GM04503 (cell line): ENCODE measurements around the gene C4orf54.

Experiments used
- DNase-seq: peaks from one replicate; pipeline ENCODE4 v3.0.0-alpha.2; 2012; ENCODE audit warnings: low read depth

Gene C4orf54

DNA sequence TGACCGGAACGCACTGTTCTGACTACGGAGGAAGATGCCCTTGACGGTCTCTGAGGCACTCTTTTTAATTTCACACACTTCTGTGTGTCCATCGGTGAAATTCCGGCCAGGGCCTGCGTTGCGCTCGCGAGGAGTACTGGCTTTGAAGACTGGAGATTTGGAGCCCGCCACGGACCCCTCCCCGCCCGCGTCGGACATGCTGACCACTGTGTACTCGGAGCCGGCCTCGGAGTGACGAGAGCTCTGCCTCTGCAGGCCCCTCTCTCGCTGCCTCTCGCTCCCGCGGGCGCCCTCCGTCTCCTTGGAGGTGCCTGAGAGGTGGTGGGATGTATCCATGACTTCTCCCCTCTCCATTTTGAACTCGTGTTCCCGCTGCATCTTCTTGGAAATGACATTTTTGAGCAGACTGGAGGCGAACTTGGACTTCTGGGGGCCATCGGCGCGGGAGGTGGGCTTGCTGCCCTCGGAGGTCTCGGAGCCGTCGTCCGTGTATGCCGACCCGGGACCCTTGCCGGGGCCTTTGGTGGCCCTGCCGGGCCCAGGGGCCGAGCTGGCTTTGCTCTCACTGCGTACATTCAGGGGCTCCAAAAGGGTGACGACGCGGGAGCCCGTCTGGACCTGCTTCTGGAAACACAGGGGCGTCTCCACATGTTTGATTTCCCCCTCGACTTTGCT lies 5.7 kb downstream of the C4orf54 start:
- DNase-seq, result no peak

DNA sequence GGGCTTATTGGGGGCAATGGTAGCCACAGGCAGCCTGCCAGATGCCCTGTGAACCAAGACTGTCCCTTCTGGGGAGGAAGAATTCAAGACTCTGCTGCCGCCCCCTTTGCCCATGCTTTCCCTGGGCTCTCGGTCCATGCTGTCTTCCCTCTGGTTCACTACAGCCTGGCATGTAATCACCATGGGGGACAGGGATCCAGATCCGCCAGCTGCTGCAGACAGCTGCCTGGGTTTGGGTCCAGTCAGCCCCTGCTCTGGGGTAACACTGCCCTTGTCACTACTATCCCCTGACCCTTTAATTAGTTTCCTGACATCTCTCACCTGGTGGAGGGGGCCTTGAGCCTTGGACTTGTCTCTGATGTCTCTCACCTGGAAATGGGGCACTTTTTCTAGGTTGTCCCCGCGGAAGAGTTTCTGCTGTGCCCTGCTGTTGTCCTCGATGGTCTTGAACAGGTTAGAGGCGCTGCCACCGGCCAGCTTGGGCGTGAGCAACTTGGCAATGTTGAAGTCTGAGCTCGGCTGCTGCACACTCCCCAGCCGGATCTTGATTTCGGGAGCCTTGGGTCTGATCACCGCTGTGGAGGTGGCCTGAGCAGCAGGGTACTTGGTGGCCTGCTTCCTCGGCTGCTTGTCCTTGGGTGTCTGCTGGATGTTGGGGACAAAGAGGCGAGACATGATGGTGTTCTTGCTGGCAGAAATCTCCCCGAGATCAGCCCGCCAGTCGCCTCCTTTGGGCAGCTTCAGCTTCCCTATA lies 6.4 kb downstream of the C4orf54 start:
- no peak for DNase-seq

GRCh38 chr4:99649778-99650177 lies 7.8 kb downstream of the C4orf54 start:
- DNase-seq, result no peak

- DNase-seq, result no peak
These were observed 8.4 kb downstream of the C4orf54 start for GRCh38 chr4:99649208-99649607.

DNA sequence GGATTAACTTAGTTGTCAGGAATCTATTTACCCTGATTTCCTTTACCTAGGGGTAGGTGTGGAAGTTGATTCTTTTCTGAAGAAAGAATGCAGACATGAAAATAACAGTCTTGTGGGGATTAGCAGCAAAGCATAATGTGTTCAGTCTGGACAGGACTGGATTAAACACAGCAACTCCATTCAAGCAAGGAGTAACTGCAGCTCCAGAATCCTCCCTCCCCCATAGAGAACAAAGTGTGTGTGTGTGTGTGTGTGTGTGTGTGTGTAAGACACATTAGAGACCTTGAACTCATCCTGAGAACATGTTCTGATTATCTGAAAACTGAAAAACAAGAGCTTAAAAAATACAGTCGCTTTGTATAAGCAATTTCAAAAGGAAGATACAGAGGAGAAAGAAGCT lies 9.3 kb downstream of the C4orf54 start:
- no peak for DNase-seq

DNA sequence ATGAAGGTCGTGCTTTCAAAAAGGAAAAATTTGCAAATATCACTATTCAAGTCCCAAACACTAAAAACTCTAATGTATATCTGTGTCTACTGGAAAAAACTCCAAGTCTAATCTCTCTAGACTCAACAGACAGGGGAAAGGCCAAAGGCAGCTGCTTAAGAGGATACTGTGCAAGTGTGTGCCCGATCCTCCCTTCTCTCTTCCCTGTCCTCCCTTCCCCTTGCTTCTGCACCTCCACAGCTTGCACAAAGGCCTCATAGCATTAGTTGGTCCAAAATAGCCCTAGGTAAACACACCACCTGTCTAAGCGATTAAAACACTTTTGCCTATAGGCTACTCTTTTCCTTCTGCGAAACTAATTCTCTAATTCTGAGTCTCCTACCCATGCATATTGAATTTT lies 10.6 kb downstream of the C4orf54 start:
- DNase-seq, result no peak

- no peak for DNase-seq
These were observed 12.0 kb downstream of the C4orf54 start for GRCh38 chr4:99645638-99646037.

- DNase-seq, result no peak
These were observed 12.6 kb downstream of the C4orf54 start for GRCh38 chr4:99645036-99645435.

DNA sequence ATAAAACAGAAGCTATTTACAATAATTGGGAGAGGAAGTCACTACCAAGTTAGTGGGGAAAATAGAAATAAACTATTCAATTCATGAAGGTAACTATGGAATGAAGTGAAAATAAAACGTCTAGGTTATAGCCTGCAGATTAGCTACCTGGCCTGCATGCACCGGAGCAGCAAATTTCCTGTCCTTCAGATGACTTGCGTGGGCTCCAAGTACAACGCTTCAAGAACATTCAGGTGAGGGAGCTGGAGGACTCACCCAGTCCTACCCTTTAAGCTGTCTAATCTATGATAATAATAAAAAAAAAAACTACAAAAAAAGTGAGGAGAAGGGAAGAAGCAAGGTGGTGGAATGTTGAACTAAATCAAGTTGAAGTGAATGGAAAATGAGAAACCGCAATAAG lies 13.2 kb downstream of the C4orf54 start:
- no peak for DNase-seq

DNA sequence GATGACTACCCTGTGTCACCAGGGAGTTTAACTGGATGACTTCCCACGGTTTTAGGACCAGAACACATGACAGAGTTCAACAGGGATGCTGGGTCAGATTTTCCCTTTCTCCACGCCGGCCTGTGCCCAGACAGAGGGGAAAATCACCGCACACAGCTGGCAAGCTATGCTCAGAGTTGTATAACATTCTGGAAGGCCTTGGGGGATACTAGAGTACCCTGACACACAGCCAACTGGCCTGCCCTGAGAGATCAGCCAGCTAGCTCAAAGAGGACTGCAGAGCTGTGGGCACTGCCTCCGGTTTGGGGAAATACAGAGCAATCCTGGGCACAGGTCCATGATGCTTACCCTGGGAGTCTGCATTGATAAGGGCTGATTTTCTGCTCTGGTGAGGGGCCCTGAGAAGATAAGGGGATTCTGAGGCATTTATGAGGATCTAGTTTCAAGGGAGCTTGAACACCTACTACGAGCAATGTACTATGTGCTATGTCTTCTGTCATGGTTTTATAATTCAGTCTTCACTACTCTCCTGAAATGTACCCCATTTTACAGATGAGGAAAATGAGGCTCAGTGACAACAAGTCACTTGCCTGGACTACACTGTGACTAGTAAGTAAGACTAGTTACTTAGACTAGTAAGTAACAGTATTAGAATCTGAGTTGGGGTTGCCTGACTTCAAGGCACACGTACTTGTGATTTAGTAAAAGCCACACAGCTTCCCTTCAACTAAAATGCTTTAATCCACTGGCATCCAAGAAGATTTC lies 14.7 kb downstream of the C4orf54 start:
- DNase-seq, result no peak

DNA sequence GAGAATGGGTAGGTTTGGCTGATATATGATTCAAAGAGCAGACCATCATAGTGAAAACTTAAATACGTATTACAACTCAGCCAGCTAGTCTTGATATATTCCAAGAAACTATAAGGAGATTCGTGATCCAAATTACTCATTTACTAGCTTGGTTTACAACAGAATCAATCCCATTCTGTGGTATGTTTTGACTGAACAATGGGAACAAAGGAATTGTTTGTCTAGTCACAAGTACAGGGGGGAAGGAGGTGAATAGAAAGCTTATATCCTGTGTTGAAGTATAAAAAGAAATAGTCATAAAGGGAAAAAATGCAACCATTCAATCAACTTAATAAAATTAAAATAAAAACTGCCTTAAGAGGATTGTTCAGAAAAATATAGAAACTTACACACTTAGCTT lies 17.0 kb downstream of the C4orf54 start:
- no peak for DNase-seq

GRCh38 chr4:99637174-99637573 lies 20.5 kb downstream of the C4orf54 start:
- no peak for DNase-seq

GRCh38 chr4:99636422-99636821 lies 21.2 kb downstream of the C4orf54 start:
- no peak for DNase-seq

DNA sequence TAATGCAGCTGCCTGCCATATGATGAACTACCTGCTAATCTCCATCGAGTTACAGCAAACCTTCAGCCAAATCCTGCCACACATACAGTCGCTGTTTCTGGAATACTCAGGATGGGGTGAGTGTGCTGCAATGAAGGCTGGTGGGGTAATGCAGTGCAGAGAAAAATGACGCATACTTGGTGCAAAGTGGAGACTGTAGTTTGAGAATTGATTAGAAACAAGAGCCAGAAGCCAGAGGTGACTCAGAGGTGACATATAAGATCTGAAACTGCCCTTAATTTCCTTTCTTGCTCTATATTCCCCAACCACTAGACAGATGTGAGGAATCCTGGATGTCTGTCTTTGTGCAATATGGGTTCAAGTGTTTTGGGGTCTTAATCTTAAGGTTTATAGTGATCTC lies 22.0 kb downstream of the C4orf54 start:
- no peak for DNase-seq

- no peak for DNase-seq
These were observed 22.8 kb downstream of the C4orf54 start for GRCh38 chr4:99634742-99635360.

DNA sequence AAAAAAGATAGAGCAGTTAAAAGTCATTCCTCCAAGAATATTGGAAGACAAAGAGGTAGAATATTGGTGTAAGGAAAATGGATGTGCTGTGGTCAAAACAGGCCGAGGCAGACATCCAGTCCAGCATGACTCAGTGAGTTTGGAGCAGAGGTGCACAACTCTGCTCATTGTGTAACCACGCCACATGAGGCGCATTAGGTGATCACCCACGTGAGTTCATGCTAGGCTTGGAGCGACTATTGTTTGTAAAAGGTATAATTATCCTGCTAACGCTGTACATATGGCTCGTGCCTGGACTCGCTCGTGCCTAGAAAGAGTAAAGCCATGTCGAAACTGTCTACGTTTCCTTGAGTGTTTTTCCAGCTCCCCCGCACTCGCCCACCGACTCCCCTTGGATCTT lies 23.9 kb downstream of the C4orf54 start:
- DNase-seq, result no peak

- no peak for DNase-seq
These were observed 26.7 kb downstream of the C4orf54 start for GRCh38 chr4:99630857-99631360.

DNA sequence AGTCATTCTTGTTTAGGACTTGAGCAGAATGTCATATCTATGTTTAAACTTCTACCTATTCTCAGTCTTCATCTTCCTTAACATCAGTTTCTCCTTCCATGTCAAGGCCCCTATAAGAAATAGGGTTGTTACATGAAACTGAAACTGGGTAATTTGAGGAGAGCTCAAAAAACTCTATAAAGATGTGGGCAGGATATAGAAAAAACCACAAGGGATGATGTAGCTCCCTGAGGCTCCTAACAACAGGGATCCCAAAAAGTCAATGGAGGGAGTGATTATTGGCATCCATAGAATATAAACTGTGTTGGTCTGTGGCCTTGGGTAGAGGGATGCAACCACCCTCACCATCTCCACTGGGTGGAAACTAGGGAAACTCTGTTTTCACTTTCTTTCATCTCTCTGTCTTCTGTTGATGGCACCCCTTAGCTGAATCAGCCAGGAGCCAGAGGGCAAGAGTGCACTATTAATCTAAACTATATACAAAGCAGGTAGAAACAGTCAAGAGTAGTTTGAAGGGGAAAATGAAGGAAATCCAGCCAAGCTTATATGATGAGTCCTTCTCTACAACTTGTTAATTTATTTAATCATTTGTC lies 27.6 kb downstream of the C4orf54 start:
- DNase-seq, result no peak

GRCh38 chr4:99628040-99628439 lies 29.6 kb downstream of the C4orf54 start:
- DNase-seq, result no peak

DNA sequence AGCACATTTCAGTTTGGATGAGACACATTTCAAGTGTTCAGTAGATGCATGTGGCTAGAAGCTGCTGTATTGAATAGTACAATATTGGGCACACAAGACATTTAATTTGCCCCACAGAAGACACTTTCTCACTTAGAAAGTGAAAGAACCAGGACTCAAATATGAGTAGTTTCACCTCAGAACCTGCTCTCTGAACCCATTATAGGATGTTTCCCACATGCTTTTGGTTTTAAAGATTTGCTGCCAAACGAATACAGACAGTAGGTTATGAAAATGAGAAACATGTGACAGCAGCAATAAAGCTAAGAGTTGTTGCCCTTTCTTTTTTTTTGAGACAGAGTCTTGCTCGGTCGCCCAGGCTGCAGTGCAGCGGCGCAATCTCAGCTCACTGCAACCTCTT lies 32.3 kb downstream of the C4orf54 start:
- no peak for DNase-seq

DNA sequence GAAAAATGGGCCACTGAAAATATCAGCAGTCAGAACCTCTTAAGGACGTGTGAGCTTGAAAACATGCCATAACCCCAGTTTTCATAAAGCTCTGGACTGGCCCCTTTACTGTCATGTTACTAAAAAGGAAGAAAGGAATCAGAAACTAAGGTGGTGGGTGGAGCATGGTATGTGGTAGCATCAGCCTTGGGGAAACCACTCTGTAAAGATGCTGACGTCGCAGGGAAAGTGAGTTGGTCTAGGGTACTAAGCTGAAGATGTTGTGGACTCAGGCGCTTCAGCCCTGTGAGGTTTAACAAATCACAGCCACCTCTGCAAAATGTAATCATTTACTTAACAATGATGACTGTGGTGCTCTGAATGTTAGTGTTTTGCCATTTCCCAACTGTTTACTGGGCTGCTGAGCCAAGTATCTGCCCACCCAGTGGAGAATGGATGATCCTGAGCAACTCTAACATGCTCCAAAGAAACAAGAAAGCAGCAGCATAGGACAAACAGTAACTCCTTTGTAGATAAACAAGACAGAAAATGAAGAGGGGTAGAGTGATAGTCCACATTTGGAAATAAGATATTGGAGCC lies 33.4 kb downstream of the C4orf54 start:
- no peak for DNase-seq

- DNase-seq, result no peak
These were observed 35.3 kb downstream of the C4orf54 start for GRCh38 chr4:99622341-99622740.
